Subcutaneous abdominal adipose tissue (tissue), 5 donors: ENCODE results near the gene SYT8.

Source experiments
- H3K27ac ChIP-seq: one replicate; pipeline ENCODE4 v1.7.0; 2013; ENCODE audit warnings: low read depth, mild to moderate bottlenecking, inconsistent platforms, low read length, moderate library complexity
- H3K27me3 ChIP-seq, 5 donors: one replicate each; pipeline ENCODE4 v1.7.0; 2013; ENCODE audit warnings: low read length in 5 of 5, inconsistent platforms in 1 of 5; ENCODE audit not compliant: control insufficient read depth in 5 of 5, insufficient read depth in 4 of 5
- H3K36me3 ChIP-seq, 5 donors: one replicate each; pipeline ENCODE4 v1.7.0; 2013; ENCODE audit warnings: low read length in 5 of 5; ENCODE audit not compliant: control insufficient read depth in 5 of 5, insufficient read depth in 5 of 5
- H3K4me1 ChIP-seq, 5 donors: one replicate each; pipeline ENCODE4 v1.7.0; 2013; ENCODE audit warnings: low read length in 5 of 5, mild to moderate bottlenecking in 3 of 5, moderate library complexity in 1 of 5; ENCODE audit not compliant: control insufficient read depth in 5 of 5, insufficient read depth in 5 of 5
- H3K4me3 ChIP-seq, 5 donors: one replicate each; pipeline ENCODE4 v1.7.0; 2013; ENCODE audit warnings: low read length in 5 of 5, low read depth in 1 of 5
- H3K9ac ChIP-seq, 5 donors: one replicate each; pipeline ENCODE4 v1.7.0; 2013; ENCODE audit warnings: low read length in 5 of 5, mild to moderate bottlenecking in 4 of 5, moderate library complexity in 3 of 5
- H3K9me3 ChIP-seq, 5 donors: one replicate each; pipeline ENCODE4 v1.7.0; 2013; ENCODE audit warnings: low read length in 5 of 5; ENCODE audit not compliant: control insufficient read depth in 5 of 5
- donor health status: healthy.
- donor health status: healthy.
- donor health status: healthy.
- donor health status: healthy.
- donor health status: healthy.

Gene SYT8

GRCh38 chr11:1831338-1832210 is 3.2 kb upstream of the SYT8 start:
- H3K36me3 ChIP-seq, result no peaks in the 10 kb centered on the region
- no peak overlapping the region for H3K27ac ChIP-seq
- no peaks in the 10 kb centered on the region for H3K9me3 ChIP-seq
- H3K27me3 ChIP-seq, result peaks cover 14 to 45% (median 26%) of the 10 kb centered on the region in 5 donors
- H3K4me1 ChIP-seq, result peaks cover 0 to 16% (median 0%) of the 10 kb centered on the region in 5 donors
- no peak overlapping the region for H3K4me3 ChIP-seq
- H3K9ac ChIP-seq, result no peak overlapping the region

DNA sequence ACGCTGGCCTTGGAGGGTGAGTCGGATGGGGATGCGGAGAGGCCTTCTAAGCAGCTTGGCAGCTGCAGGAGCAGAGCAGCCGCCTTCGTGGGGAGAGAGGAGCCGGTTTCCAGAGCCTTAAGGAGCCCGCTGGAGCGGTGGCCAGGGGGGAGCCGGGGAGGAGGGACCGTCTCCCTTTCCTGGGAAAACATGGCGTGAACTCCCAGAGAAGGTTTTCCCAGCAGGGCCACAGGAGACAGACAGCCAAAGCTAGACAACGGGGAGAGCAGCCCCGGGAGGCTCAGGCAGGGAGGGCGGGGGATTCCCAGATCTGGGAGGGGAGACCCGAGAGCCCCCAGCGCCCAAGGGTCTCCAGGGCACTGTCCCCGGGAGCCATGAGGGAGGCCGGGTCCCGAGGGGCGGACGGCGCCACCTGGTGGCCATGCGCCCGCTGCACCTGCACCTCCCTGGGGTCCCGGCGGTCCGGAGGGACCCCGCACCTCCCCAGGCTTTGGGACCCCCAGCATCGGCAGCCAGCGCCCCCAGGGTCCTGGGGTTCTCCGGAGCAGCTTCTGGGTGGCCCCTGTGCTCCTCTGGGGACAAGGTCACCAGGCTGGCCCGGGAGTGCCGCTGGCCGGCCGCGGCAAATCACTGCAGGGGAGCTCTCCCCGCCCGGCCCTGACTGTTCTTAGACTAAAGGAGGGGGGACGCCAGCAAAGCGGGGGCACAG is 2.4 kb upstream of the SYT8 start:
- H3K36me3 ChIP-seq, result no peaks in the 10 kb centered on the region
- no peak overlapping the region for H3K4me3 ChIP-seq
- no peaks in the 10 kb centered on the region for H3K9me3 ChIP-seq
- no peak overlapping the region for H3K27ac ChIP-seq
- no peak overlapping the region for H3K9ac ChIP-seq
- H3K4me1 ChIP-seq, result peaks cover 0 to 11% (median under 1%) of the 10 kb centered on the region in 5 donors
- peaks cover 14 to 43% (median 28%) of the 10 kb centered on the region in 5 donors for H3K27me3 ChIP-seq

DNA sequence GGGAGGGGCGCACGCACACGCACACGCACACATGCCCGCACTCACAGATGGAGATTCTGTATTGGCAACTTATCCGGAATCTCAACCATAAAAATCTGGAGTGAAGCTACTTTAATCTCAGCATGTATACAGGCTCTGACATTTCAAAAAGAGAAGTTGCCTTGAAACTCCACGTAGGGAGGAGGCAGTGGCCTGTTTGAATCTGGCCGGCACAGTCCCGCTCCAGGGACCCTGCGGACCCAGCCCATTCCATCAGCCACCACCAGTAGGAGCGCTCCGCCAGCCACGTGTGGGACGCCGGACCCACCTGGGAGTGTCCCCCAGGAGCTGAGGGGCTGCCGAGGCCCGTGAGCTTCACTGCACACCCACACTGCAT is 1.9 kb upstream of the SYT8 start:
- H3K4me1 ChIP-seq, result peaks cover 0 to 15% (median 6%) of the 10 kb centered on the region in 5 donors
- H3K4me3 ChIP-seq, result no peak overlapping the region
- H3K36me3 ChIP-seq, result no peaks in the 10 kb centered on the region
- H3K27ac ChIP-seq, result no peak overlapping the region
- peaks cover 9 to 39% (median 28%) of the 10 kb centered on the region in 5 donors for H3K27me3 ChIP-seq
- no peaks in the 10 kb centered on the region for H3K9me3 ChIP-seq
- no peak overlapping the region for H3K9ac ChIP-seq

- Histone ChIP-seq H3K36me3 (no peaks in the 10 kb centered on the region), H3K27me3 (peaks cover 5 to 28% (median 25%) of the 10 kb centered on the region in 5 donors), H3K9ac (no peak overlapping the region), H3K9me3 (no peaks in the 10 kb centered on the region), H3K4me1 (peaks cover 0 to 21% (median 11%) of the 10 kb centered on the region in 5 donors), H3K27ac (no peak overlapping the region), H3K4me3 (no peak overlapping the region)
These were observed 654 bp upstream of the SYT8 start for GRCh38 chr11:1834062-1834610.

DNA sequence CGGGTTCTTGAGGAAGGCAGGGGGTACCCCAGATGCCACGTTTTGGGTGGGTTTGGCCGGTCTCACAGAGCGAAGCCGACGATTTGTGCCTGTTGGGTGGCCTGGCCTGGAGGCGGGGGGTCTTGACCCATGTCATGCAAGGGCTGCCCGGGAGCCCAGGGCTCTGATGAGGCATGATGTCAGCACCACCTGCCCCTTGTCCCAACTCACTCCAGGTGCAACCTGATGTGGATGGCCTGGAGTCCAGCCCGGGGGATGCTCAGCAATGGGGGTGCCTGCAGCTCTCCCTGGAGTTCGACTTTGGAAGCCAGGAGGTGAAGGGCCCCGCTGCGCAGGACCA is 851 bp downstream of the SYT8 start:
- Histone ChIP-seq H3K27ac (no peak overlapping the region), H3K4me1 (peaks cover 0 to 33% (median 18%) of the 10 kb centered on the region in 5 donors)

GRCh38 chr11:1836011-1836945 is 1.5 kb downstream of the SYT8 start:
- H3K27ac ChIP-seq, result no peak overlapping the region
- H3K4me1 ChIP-seq, result peaks cover 0 to 36% (median 18%) of the 10 kb centered on the region in 5 donors
- H3K27me3 ChIP-seq, result peaks cover 3 to 22% (median 11%) of the 10 kb centered on the region in 5 donors
- H3K9me3 ChIP-seq, result no peaks in the 10 kb centered on the region
- H3K9ac ChIP-seq, result no peak overlapping the region
- H3K4me3 ChIP-seq, result no peak overlapping the region
- no peaks in the 10 kb centered on the region for H3K36me3 ChIP-seq

More for the DNA sequence above, 851 bp downstream of the SYT8 start:
- Histone ChIP-seq H3K9me3 (no peaks in the 10 kb centered on the region), H3K36me3 (no peaks in the 10 kb centered on the region), H3K9ac (no peak overlapping the region), H3K27me3 (peaks cover 3 to 25% (median 16%) of the 10 kb centered on the region in 5 donors), H3K4me3 (no peak overlapping the region)

DNA sequence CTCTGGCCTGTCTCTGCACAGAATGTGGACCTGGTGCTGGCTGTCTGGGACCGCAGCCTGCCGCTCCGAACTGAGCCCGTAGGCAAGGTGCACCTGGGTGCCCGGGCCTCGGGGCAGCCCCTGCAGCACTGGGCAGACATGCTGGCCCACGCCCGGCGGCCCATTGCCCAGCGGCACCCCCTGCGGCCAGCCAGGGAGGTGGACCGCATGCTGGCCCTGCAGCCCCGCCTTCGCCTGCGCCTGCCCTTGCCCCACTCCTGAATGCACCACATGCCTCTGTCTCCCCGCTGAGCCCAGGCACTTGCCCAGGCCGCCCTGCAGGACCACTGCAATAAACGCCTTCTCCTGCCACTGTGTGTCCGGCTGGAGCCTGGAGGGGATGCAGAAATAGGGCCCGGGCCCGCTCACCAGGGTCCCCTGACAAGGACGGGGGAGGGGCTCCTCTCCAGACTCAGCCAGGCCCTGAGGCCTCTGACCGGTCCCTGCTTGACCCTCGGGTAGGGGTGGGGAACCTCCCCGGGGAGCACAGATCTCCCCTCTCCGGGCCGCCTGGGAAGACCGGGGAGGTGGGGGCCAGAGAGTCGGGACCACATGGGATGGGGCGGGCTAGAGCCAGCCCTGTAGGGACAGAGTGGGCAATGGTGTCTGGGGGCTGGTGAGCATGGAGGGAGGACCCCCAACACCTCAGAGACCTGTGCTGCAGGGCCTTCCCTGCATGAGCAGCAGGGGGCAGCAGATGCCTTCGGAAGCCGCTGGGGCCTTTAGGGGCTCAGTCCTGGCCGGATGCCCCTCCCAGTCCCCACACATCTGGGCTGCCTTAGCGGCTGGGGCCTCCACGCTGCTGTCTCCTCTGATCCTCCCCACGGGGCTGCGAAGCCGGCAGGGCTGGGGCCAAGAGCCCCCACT is 2.6 kb downstream of the SYT8 start:
- Histone ChIP-seq H3K9ac (no peak overlapping the region), H3K27me3 (peaks cover 0 to 14% (median 6%) of the 10 kb centered on the region in 5 donors), H3K4me3 (no peak overlapping the region), H3K4me1 (peaks cover 0 to 32% (median 15%) of the 10 kb centered on the region in 5 donors), H3K27ac (no peak overlapping the region), H3K9me3 (no peaks in the 10 kb centered on the region), H3K36me3 (no peaks in the 10 kb centered on the region)

- Histone ChIP-seq H3K9ac (no peak overlapping the region), H3K4me1 (peaks cover 0 to 28% (median 9%) of the 10 kb centered on the region in 5 donors), H3K9me3 (no peaks in the 10 kb centered on the region), H3K36me3 (no peaks in the 10 kb centered on the region), H3K4me3 (no peak overlapping the region), H3K27me3 (peaks cover 0 to 12% (median 6%) of the 10 kb centered on the region in 5 donors), H3K27ac (no peak overlapping the region)
These were observed 3.3 kb downstream of the SYT8 start for GRCh38 chr11:1838077-1838425.
